ENCODE data around the gene RAPGEF1.
"Not testable (repeated sequence)": the region's sequence is repeated elsewhere in the genome, so short reads cannot be mapped to it uniquely, and the experiment has no call there.

The RAPGEF1 gene

GRCh38 chr9:131668439-131669268 is 71.2 kb downstream of the RAPGEF1 start:
- ChIA-PET CTCF (interaction anchor here (1.0 to 2.2 kb wide), 6 partner anchors 9 to 75 kb away, joined by 3 to 8 read pairs (median 4); no protein-coding TSS in a partner anchor), POLR2A (interaction anchor here (0.6 to 1.3 kb wide), 4 partner anchors 8 to 61 kb away, joined by 3 to 5 read pairs (median 4); no protein-coding TSS in a partner anchor)
- TF ChIP-seq CTCF (IDR thresholded peaks at IDR 0.05; ENCODE audit: control extremely low read depth, extremely low read depth, low read depth, missing control alignments), result no peak
- peak; percentile 73 for DNase-seq (ENCODE audit: extremely low spot score)

GRCh38 chr9:131668057-131668438 is 71.8 kb downstream of the RAPGEF1 start:
- ChIA-PET POLR2A (interaction anchor here (1.0 to 1.3 kb wide), 3 partner anchors 9 to 61 kb away, joined by 3 to 4 read pairs (median 3); no protein-coding TSS in a partner anchor), CTCF (interaction anchor here (1.0 to 2.2 kb wide), 5 partner anchors 13 to 76 kb away, joined by 3 to 6 read pairs (median 3); no protein-coding TSS in a partner anchor)
- no peak for DNase-seq (ENCODE audit: extremely low spot score)
- no peak for TF ChIP-seq CTCF (IDR thresholded peaks at IDR 0.05; ENCODE audit: control extremely low read depth, extremely low read depth, low read depth, missing control alignments)

GRCh38 chr9:131667576-131667975 is 72.3 kb downstream of the RAPGEF1 start:
- CTCF ChIA-PET, result interaction anchor here (1.2 to 3.0 kb wide), 4 partner anchors 10 to 73 kb away, joined by 3 to 14 read pairs (median 6); no protein-coding TSS in a partner anchor
- peak; percentile 44 for DNase-seq (ENCODE audit: extremely low spot score)
- no peak for TF ChIP-seq CTCF (IDR thresholded peaks at IDR 0.05; ENCODE audit: control extremely low read depth, extremely low read depth, low read depth, missing control alignments)
- POLR2A ChIA-PET, result interaction anchor here (1.0 to 1.3 kb wide), 4 partner anchors 10 to 66 kb away, joined by 3 to 4 read pairs (median 3); no protein-coding TSS in a partner anchor

- ChIA-PET CTCF (interaction anchor here (0.6 to 3.0 kb wide), 9 partner anchors 10 to 74 kb away, joined by 3 to 14 read pairs (median 5); partner anchors contain the start of gene RAPGEF1), POLR2A (interaction anchor here (1.2 to 1.9 kb wide), 2 partner anchors 11 to 67 kb away, joined by 3 to 6 read pairs; no protein-coding TSS in a partner anchor)
- TF ChIP-seq CTCF (IDR thresholded peaks at IDR 0.05; ENCODE audit: control extremely low read depth, extremely low read depth, low read depth, missing control alignments), result no peak
- DNase-seq (ENCODE audit: extremely low spot score), result no peak
These were observed 73.1 kb downstream of the RAPGEF1 start for GRCh38 chr9:131666774-131667173.

- TF ChIP-seq CTCF (IDR thresholded peaks at IDR 0.05; ENCODE audit: control extremely low read depth, extremely low read depth, low read depth, missing control alignments), result no peak
These were observed 73.8 kb downstream of the RAPGEF1 start for GRCh38 chr9:131666029-131666428.

GRCh38 chr9:131663288-131663687 is 76.6 kb downstream of the RAPGEF1 start:
- CTCF ChIA-PET, result interaction anchor here (2.2 to 3.4 kb wide), 2 partner anchors 11 kb away, joined by 6 to 16 read pairs; no protein-coding TSS in a partner anchor
- POLR2A ChIA-PET, result no interaction called here
- TF ChIP-seq CTCF (IDR thresholded peaks at IDR 0.05; ENCODE audit: control extremely low read depth, extremely low read depth, low read depth, missing control alignments), result no peak
- no peak for DNase-seq (ENCODE audit: extremely low spot score)

More at GRCh38 chr9:131666029-131666428, 73.8 kb downstream of the RAPGEF1 start:
- no peak for DNase-seq (ENCODE audit: extremely low spot score)
- ChIA-PET CTCF (interaction anchor here (1.0 to 3.4 kb wide), 8 partner anchors 9 to 74 kb away, joined by 3 to 16 read pairs (median 7); partner anchors contain the start of gene RAPGEF1), POLR2A (interaction anchor here (1.9 kb wide), 1 partner anchor 12 kb away, joined by 6 read pairs; no protein-coding TSS in a partner anchor)

- POLR2A ChIA-PET; DNase-seq (ENCODE audit: extremely low spot score): not testable (repeated sequence)
- CTCF ChIA-PET, result interaction anchor here (1.0 to 2.2 kb wide), 2 partner anchors 10 to 20 kb away, joined by 3 to 6 read pairs; no protein-coding TSS in a partner anchor
These were observed 77.6 kb downstream of the RAPGEF1 start for GRCh38 chr9:131662289-131662621.

Data from GM10248 (cell line).